A549 (cell line): ENCODE data around the gene SCUBE1. TPM values are rescaled to one million over a fixed set of nuclear protein-coding genes. Genes with fewer than 3 reads are reported as not detected.

Experiments used
- ATAC-seq, 2 experiments: fragments of 200-7000 bp in 1 of 2; fragments of >200 bp in 1 of 2; cut with Nextera tagmentation in 1 of 2; cut with Tn5 transposase in 1 of 2; 3 replicates each; pipeline versions ENCODE4 v1.8.0 to v1.9.1; 2018 to 2020; ENCODE audit warnings: mild to moderate bottlenecking in 1 of 2, moderate library complexity in 1 of 2
- CTCF ChIA-PET: fragments of 300-600 bp; sonication (Branson Sonifier 250); formaldehyde crosslinking; extraction: SDS; loops from one replicate; lab custom pipeline; 2021; ENCODE audit warnings: antibody characterized with exemption, inconsistent platforms; lab: Yijun Ruan, JAX
- POLR2A ChIA-PET: fragments of 350-600 bp; formaldehyde crosslinking; extraction: SDS; loops from one replicate; lab custom pipeline; 2021; ENCODE audit warnings: antibody characterized with exemption, inconsistent platforms; lab: Yijun Ruan, JAX
- DNase-seq, 2 experiments: peaks; one replicate each; pipeline versions ENCODE4 v3.0.0 to v3.0.0-alpha.2; 2011 to 2016; ENCODE audit warnings: low read depth in 1 of 2, low spot score in 1 of 2
- FAIRE-seq: peaks from 2 replicates; lab custom pipeline; 2011; peaks lifted over from hg19 to GRCh38; lab: Jason Lieb, UNC
- H3K27ac ChIP-seq, 2 experiments: fragments of >200 bp; sonication (Bioruptor Twin); formaldehyde crosslinking; 3 replicates each; pipeline ENCODE4 v1.5.1; 2016 to 2017
- H3K4me1 ChIP-seq: fragments of >200 bp; sonication (Bioruptor Twin); formaldehyde crosslinking; 3 replicates; pipeline ENCODE4 v1.6.1; 2016
- H3K4me2 ChIP-seq: fragments of >200 bp; sonication (Bioruptor Twin); formaldehyde crosslinking; 3 replicates; pipeline ENCODE4 v1.6.1; 2016
- H3K4me3 ChIP-seq: fragments of >200 bp; sonication (Bioruptor Twin); formaldehyde crosslinking; 3 replicates; pipeline ENCODE4 v1.5.1; 2016
- H3K9me3 ChIP-seq: fragments of >200 bp; sonication (Bioruptor Twin); formaldehyde crosslinking; 3 replicates; pipeline ENCODE4 v1.6.1; 2016
- BHLHE40 ChIP-seq: IDR thresholded peaks from 2 replicates; pipeline ENCODE4 v1.6.1; 2012; ENCODE audit warnings: low read depth, low read length, inconsistent platforms
- CBX8 ChIP-seq: fragments of 200-600 bp; sonication (generic); IDR thresholded peaks from 2 replicates; pipeline ENCODE4 v1.6.1; 2016
- CTCF ChIP-seq: fragments of >200 bp; sonication (Bioruptor Twin); formaldehyde crosslinking; IDR thresholded peaks from 3 replicates; pipeline ENCODE4 v1.5.1; 2016
- E2F6 ChIP-seq: IDR thresholded peaks from 2 replicates; pipeline ENCODE4 v1.6.1; 2012; ENCODE audit warnings: low read depth, borderline replicate concordance
- FOSB ChIP-seq: fragments of 250-450 bp; sonication (Bioruptor Pico); IDR thresholded peaks from 2 replicates; pipeline ENCODE4 v1.5.0; 2020; ENCODE audit warnings: mild to moderate bottlenecking, moderate library complexity
- HES2 ChIP-seq: fragments of >200 bp; sonication (Bioruptor Twin); formaldehyde crosslinking; IDR thresholded peaks from 2 replicates; pipeline ENCODE4 v1.6.1; 2016
- JUN ChIP-seq, 2 experiments: fragments of >200 bp; sonication (Bioruptor Twin); formaldehyde crosslinking; IDR thresholded peaks; 2 replicates in 1 of 2; 3 replicates in 1 of 2; pipeline ENCODE4 v1.6.1; 2016 to 2017
- JUNB ChIP-seq: fragments of >200 bp; sonication (Bioruptor Twin); formaldehyde crosslinking; IDR thresholded peaks from 2 replicates; pipeline ENCODE4 v1.6.1; 2016
- KDM5A ChIP-seq: fragments of 200-600 bp; sonication (generic); IDR thresholded peaks from 2 replicates; pipeline ENCODE4 v1.6.1; 2016; ENCODE audit warnings: antibody characterized with exemption, mild to moderate bottlenecking
- MAZ ChIP-seq: fragments of 150-350 bp; IDR thresholded peaks from 2 replicates; pipeline ENCODE4 v1.6.1; 2014; ENCODE audit warnings: antibody characterized with exemption, low read depth, low read length, borderline replicate concordance
- MYC ChIP-seq: IDR thresholded peaks from 2 replicates; pipeline ENCODE4 v1.6.1; 2012; ENCODE audit warnings: mild to moderate bottlenecking, inconsistent platforms, low read length, improper control_type of control experiment, borderline replicate concordance
- NFE2L2 ChIP-seq: fragments of 150-350 bp; conservative IDR thresholded peaks from 2 replicates; pipeline ENCODE4 v1.6.1; 2014; ENCODE audit warnings: low read length
- NPAS2 ChIP-seq: fragments of 250-450 bp; sonication (Bioruptor Pico); IDR thresholded peaks from 2 replicates; pipeline ENCODE4 v1.8.0; 2022; ENCODE audit warnings: mild to moderate bottlenecking, moderate library complexity, borderline replicate concordance
- NR3C1 ChIP-seq: fragments of >200 bp; sonication (Bioruptor Twin); formaldehyde crosslinking; IDR thresholded peaks from 3 replicates; pipeline ENCODE4 v1.6.1; 2017
- PBX3 ChIP-seq: IDR thresholded peaks from 2 replicates; pipeline ENCODE4 v1.6.1; 2012
- REST ChIP-seq: fragments of 200-600 bp; sonication (generic); IDR thresholded peaks from 2 replicates; pipeline ENCODE4 v1.6.1; 2016; ENCODE audit warnings: antibody characterized with exemption, mild to moderate bottlenecking, moderate library complexity
- SREBF2 ChIP-seq: fragments of 450-650 bp; IDR thresholded peaks from 2 replicates; pipeline ENCODE4 v1.6.1; 2014; ENCODE audit warnings: mild to moderate bottlenecking, moderate library complexity
- TFCP2L1 ChIP-seq: fragments of 250-450 bp; sonication (Bioruptor Pico); IDR thresholded peaks from 2 replicates; pipeline ENCODE4 v1.5.0; 2021; ENCODE audit warnings: mild to moderate bottlenecking
- WGBS: methylation state at CpG from one replicate; pipeline ENCODE4 v1.1.6; 2017; ENCODE audit errors: missing lambda C conversion rate; 5-methylcytosine and 5-hydroxymethylcytosine counted together
- polyA plus RNA-seq, 4 experiments: library from polyadenylated mRNA; depleted of rRNA in 3 of 4; stranded (reverse); fragments of >200 nt; fragmentation: RNase III in 1 of 4; extraction: RNeasy Plus Mini Kit Qiagen cat#74134 plus additional on column Dnase treatment in 1 of 4; gene quantifications; 2 replicates in 3 of 4; 3 replicates in 1 of 4; pipeline ENCODE4 v1.2.3, GENCODE V29; 2011 to 2017

The SCUBE1 gene
- polyA plus RNA-seq, 2 of the 4 experiments (the other 2 are of a cell fraction): 0.01 to 0.12 TPM

- DNase-seq: no peak
- CTCF ChIA-PET: interaction anchor here (1.2 kb wide), 1 partner anchor 168 kb away, joined by 5 read pairs; no protein-coding TSS in a partner anchor
- Histone ChIP-seq H3K9me3 (no peaks in the 10 kb centered on the region), H3K4me2 (no peak overlapping the region), H3K4me1 (0 out of 3 replicates have a peak, but pooled peaks cover 3% of the 10 kb centered on the region), H3K4me3 (no peak overlapping the region), H3K27ac (no peak overlapping the region)
- no peak for ATAC-seq
- TF ChIP-seq KDM5A (no peak), JUN (IDR thresholded peaks at IDR 0.05) (no peak), REST (no peak), JUNB (no peak), CBX8 (no peak), BHLHE40 (no peak), PBX3 (no peak), SREBF2 (no peak), MAZ (no peak), MYC (no peak), HES2 (no peak)
- 95% methylated on average over 11 of the region's 25 CpGs for WGBS
- POLR2A ChIA-PET: interaction anchor here (0.9 kb wide), 1 partner anchor 9 kb away, joined by 3 read pairs; no protein-coding TSS in a partner anchor
- FAIRE-seq: no peak
These were observed 163.8 kb downstream of the SCUBE1 start for GRCh38 chr22:43179146-43179910.

GRCh38 chr22:43177479-43177878 is 165.7 kb downstream of the SCUBE1 start:
- H3K4me1 ChIP-seq: no peaks in the 10 kb centered on the region
- no peak for FAIRE-seq
- no peaks in the 10 kb centered on the region for H3K9me3 ChIP-seq
- H3K27ac ChIP-seq: no peak overlapping the region
- CTCF ChIA-PET: interaction anchor here (1.2 kb wide), 1 partner anchor 10 kb away, joined by 4 read pairs; the partner anchor contains the start of gene TTLL12
- ATAC-seq: no peak
- no peak overlapping the region for H3K4me3 ChIP-seq
- H3K4me2 ChIP-seq: no peak overlapping the region
- TF ChIP-seq FOSB (CRISPR knock-in tag) (no peak), NPAS2 (CRISPR knock-in tag) (no peak), CBX8 (no peak), CTCF (no peak), E2F6 (no peak), NFE2L2 (no peak), TFCP2L1 (CRISPR knock-in tag) (no peak), REST (no peak), NR3C1 (no peak)
- WGBS: 93% methylated on average over 6 of the region's 7 CpGs
- POLR2A ChIA-PET: no interaction called here
- DNase-seq: no peak
